HG02943 (cell line): ENCODE measurements around the gene STAB1.

Source experiments
- ATAC-seq: cut with Tn5 transposase; IDR thresholded peaks from one replicate; pipeline ENCODE4 v1.9.1; 2021; ENCODE audit warnings: mild to moderate bottlenecking, low read depth, moderate library complexity; ENCODE audit not compliant: unreplicated experiment

STAB1 gene

GRCh38 chr3:52483081-52483480, 12.1 kb upstream of the STAB1 start:
- no peak for ATAC-seq

GRCh38 chr3:52483577-52484381, 11.4 kb upstream of the STAB1 start:
- no peak for ATAC-seq

GRCh38 chr3:52484680-52485461, 10.3 kb upstream of the STAB1 start:
- ATAC-seq, result no peak

- no peak for ATAC-seq
Measured at GRCh38 chr3:52487050-52487787, 7.9 kb upstream of the STAB1 start.

GRCh38 chr3:52487788-52488691, 7.1 kb upstream of the STAB1 start:
- no peak for ATAC-seq

- no peak for ATAC-seq
Measured at GRCh38 chr3:52488746-52489145, 6.4 kb upstream of the STAB1 start.

GRCh38 chr3:52489453-52489852, 5.7 kb upstream of the STAB1 start:
- ATAC-seq, result no peak

GRCh38 chr3:52490035-52490938, 4.9 kb upstream of the STAB1 start:
- no peak for ATAC-seq

GRCh38 chr3:52490939-52491526, 4.1 kb upstream of the STAB1 start:
- no peak for ATAC-seq

GRCh38 chr3:52492059-52492458, 3.1 kb upstream of the STAB1 start:
- no peak for ATAC-seq

GRCh38 chr3:52493232-52494017, 1.7 kb upstream of the STAB1 start:
- ATAC-seq, result no peak

- ATAC-seq, result no peak
Measured at GRCh38 chr3:52494445-52494844, 693 bp upstream of the STAB1 start.

- ATAC-seq, result no peak
Measured at GRCh38 chr3:52495777-52496602, 852 bp downstream of the STAB1 start.

- no peak for ATAC-seq
Measured at GRCh38 chr3:52498137-52499054, 3.3 kb downstream of the STAB1 start.

- no peak for ATAC-seq
Measured at GRCh38 chr3:52501046-52501445, 5.9 kb downstream of the STAB1 start.

GRCh38 chr3:52502001-52502400, 6.9 kb downstream of the STAB1 start:
- no peak for ATAC-seq
